Fibroblast of skin of back (primary cell): ENCODE measurements around the gene AHCTF1.
"Not testable (repeated sequence)": the region's sequence is repeated elsewhere in the genome, so short reads cannot be mapped to it uniquely, and the experiment has no call there.

ENCODE experiments used
- DNase-seq: peaks from one replicate; pipeline ENCODE4 v3.0.0-alpha.2; 2013

AHCTF1 gene

DNA sequence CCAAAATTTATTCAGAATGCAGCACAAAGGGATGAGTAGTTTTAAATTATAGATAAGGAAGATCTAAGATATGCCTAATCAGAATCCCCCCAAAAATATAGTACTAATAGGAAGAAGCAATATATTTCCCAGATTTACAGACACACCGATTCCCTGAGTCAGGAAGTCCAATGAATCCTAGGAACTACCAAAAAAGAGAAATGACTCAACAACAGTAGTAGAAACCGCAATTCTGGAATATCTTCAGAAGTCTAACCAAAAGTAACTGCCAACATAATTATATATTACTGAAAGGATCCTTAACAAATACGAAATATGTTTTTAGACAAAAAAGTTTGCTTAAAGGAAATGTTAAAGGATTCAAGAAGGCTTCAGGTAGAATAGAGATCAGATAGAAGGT is 10.3 kb downstream of the AHCTF1 start:
- DNase-seq, result no peak

- no peak for DNase-seq
Observed at GRCh38 chr1:246919902-246920301, 11.8 kb downstream of the AHCTF1 start.

- not testable (repeated sequence) for DNase-seq
Observed at GRCh38 chr1:246916026-246916923, 15.5 kb downstream of the AHCTF1 start.

- peak; percentile 35 for DNase-seq
Observed at GRCh38 chr1:246907472-246907871, 24.3 kb downstream of the AHCTF1 start.

DNA sequence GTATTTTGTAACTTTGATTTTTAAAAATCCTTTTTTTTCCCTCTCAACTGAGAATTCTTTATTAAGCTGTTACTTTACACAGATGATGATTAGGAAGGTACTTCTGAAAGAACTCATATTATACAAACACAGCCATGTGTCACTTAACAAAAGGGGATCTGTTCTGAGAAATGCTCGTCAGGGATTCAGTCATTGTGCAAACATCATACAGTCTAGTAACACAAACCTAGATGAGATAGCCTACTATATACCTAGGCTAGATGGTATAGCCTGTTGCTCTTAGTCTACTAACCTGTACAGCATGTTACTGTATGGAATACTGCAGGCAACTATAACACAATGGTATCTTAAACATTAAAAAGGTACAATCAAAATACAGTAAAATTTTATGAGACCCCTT is 24.9 kb downstream of the AHCTF1 start:
- DNase-seq, result no peak

GRCh38 chr1:246901874-246902273 is 29.9 kb downstream of the AHCTF1 start:
- DNase-seq, result no peak

GRCh38 chr1:246897302-246897701 is 34.4 kb downstream of the AHCTF1 start:
- no peak for DNase-seq

DNA sequence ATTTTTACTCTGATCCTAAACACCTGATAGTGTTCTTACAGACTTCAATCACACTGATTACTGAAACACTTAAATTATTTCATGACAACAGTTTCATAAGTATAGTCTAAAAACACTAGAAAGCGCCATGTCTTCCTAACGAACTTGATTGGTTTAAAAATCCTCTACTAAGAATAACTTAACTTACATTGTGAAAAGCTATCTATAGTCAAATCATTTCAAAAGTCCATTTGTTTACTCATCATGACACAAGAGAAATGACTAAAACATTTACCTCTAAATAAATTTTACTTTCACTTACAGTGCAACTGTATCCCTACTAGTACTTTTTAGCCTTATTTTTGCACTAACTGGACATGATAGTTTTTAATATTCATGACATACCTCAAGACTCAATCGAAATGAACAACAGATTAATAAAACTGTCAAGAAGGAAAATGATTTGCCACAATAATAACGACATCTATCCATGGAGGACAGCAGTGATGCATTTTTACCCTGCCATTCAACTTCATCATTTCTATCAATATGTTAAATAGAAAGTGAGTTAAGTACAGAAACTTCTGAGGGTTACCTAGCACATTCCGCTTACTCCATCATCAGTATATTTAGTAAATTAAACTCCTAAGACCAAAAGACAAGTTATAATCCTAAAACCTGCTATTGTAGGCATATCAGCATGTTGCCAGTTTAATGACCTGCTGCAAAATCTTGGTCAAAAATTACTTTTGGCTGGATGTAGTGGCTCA is 38.4 kb downstream of the AHCTF1 start:
- no peak for DNase-seq

GRCh38 chr1:246891105-246891504 is 40.6 kb downstream of the AHCTF1 start:
- no peak for DNase-seq

GRCh38 chr1:246888522-246888921 is 43.2 kb downstream of the AHCTF1 start:
- DNase-seq, result no peak

- not testable (repeated sequence) for DNase-seq
Observed at GRCh38 chr1:246885389-246885788, 46.4 kb downstream of the AHCTF1 start.

GRCh38 chr1:246878551-246878950 is 53.2 kb downstream of the AHCTF1 start:
- DNase-seq, result no peak

- no peak for DNase-seq
Observed at GRCh38 chr1:246876431-246876830, 55.3 kb downstream of the AHCTF1 start.

DNA sequence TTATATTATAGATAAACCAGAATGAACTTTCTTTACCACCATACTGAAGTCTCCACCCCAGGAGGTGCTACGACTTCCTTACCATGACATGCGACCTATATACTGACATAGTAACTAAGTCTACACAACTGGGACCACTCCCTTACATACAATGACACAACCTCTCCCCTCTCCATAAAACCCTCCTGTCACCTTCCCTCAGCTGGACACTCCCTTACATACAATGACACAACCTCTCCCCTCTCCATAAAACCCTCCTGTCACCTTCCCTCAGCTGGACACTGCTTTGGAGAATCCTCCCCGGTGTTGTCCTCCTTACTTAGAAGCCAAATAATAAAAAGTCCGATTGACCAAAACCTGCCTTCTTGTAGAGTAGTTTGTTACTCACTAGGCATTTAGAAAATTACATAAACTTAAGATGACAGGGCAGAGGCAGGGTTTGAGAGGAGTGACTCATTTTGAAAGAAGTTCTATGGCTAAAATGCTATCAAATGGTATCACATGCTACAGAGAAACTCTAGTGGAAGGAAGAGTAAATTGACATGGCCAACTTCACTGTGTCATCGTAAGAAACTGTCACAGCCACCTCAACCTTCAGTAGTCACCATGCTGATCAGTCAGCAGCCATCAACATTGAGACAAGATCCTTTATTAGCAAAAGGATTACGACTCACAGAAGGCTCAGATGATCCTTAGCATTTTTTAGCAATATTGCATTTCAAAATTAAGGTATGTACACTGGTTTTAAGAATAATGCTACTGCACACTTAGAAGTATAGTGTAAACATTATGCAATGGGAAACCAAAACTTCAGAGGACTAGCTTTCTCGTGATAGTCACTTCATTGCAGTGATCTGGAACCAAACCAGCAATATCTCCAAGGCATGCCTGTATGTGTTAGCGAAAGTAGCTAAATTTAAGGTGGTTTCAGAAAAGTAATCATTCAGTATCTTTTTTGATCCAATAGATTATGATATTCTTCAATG is 56.4 kb downstream of the AHCTF1 start:
- DNase-seq, result peak; percentile 79

GRCh38 chr1:246865921-246866320 is 65.8 kb downstream of the AHCTF1 start:
- DNase-seq, result no peak

- not testable (repeated sequence) for DNase-seq
Observed at GRCh38 chr1:246863791-246864190, 68.0 kb downstream of the AHCTF1 start.

- DNase-seq, result no peak
Observed at GRCh38 chr1:246860401-246860800, 71.3 kb downstream of the AHCTF1 start.

- DNase-seq, result no peak
Observed at GRCh38 chr1:246856371-246856770, 75.4 kb downstream of the AHCTF1 start.

DNA sequence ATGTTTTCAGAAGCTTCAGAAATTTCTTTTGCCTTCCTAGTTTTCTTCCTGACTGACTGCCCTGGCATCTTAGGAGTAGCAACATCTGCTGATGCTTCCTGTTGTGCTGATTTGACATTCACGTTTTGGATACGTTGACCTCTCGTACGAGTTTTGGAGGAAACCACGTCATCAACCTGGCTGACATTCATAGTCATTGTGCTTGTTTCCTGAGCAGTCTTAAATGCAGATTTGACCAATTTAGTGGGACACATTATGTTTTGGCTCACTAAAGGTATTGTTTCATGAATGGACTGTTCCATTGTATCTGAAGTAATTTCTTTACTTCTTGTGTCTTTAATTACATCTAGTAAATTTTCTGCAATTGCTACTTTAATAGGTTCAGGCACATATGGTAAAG is 81.1 kb downstream of the AHCTF1 start:
- DNase-seq, result not testable (repeated sequence)

GRCh38 chr1:246843876-246844275 is 87.9 kb downstream of the AHCTF1 start:
- no peak for DNase-seq

DNA sequence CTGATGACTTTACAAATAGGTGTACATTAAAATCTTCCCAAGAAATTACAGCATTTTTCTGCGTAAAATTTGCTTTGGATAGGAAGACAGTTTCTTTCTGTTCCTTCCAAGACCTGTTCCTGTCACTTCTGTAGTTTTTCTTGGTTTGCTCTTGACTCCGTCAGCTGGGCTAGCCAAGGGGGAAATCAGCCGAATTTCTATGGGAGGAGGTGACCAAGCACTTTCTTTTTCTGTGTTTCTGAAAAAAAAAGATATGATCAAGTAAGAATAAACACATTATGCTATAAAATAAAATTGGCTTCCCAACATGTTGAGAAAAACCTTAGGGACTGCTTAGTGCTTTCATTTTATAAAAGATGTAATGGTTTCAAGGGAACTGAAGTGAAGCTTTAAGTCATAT is 91.0 kb downstream of the AHCTF1 start:
- not testable (repeated sequence) for DNase-seq

GRCh38 chr1:246838118-246838456 is 93.7 kb downstream of the AHCTF1 start:
- no peak for DNase-seq
